ENCODE measurements around the gene ZNF331.

ZNF331 gene

DNA sequence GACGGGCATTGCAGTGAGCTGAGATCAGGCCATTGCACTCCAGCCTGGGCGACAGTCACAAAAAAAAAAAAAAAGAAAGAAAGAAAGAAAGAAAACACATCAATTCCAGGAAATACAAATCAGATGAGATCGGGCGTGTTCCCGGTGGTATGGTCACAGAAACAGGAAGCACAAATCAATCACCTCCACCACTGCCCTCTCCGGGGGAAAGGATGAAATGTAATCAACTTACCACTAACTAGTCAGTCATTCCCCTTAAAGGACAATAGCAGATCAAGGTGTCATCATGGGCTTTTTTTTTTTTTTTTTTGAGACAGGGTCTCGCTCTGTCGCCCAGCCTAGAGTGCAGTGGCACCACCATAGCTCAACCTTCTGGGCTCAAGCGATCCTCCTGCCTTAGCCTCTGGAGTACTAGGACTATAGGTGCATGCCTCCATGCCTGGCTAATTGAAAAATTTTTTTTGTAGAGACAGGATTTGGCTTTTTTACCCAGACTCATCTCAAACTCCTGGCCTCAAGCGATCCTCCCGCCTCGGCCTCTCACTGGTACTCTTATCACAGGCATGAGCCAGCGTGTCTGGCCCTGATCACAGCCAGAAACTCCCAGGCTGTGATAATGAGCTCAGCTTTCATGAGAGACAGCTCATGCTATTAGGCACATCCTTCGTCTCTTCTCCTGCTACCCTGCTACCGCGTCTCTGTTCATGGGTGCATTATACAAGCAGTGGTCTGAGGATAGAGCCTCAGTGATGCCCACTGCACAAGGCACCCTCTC lies 87.0 kb downstream of the ZNF331 start:
- in situ Hi-C loops (cut with HindIII; ENCODE audit: low sequenced_read_pairs), result no loop called here

DNA sequence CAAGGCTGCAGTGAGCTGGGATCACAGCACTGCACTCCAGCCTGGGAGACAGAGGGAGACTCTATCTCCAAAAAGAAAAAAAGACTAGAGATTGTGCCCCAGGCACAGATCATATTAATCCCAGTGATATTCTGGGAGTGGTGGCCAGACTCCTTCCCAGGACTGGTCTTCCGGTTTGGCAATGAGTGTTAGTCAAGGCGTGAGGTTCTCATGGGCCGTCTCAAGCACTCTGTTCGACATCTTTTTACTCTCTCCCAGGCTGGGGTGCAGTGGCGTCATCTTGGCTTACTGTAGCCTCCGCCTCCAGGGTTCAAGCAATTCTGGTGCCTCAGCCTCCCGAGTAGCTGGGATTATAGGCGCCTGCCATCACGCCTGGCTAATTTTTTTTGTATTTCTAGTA lies 88.5 kb downstream of the ZNF331 start:
- in situ Hi-C loops (cut with HindIII; ENCODE audit: low sequenced_read_pairs), result no loop called here

DNA sequence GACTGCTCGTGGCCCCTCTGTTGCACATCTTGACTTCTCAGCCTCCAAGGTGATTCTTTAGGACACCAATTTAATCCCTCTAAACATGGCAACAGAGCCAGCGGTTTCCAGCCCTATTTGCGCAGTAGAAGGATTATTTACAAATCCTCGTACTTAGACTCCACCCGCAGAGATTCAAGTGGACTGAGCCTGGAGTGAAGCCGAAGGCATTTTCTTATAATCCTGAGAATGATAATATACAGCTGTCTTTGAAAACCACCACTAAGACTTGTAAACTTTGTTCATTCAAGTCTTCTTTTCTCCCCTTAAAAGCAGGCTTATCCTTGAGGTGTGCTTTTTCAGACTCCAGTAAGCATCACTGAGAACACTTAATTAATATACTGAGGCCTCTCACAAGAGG lies 89.0 kb downstream of the ZNF331 start:
- in situ Hi-C loops (cut with HindIII; ENCODE audit: low sequenced_read_pairs), result no loop called here
